HG02981 (cell line): Measurements from ENCODE around the gene PTPRF.
"Not testable (repeated sequence)": the region's sequence is repeated elsewhere in the genome, so short reads cannot be mapped to it uniquely, and the experiment has no call there.

Experiments used
- ATAC-seq: cut with Tn5 transposase; IDR thresholded peaks from one replicate; pipeline ENCODE4 v1.9.1; 2021; ENCODE audit warnings: mild to moderate bottlenecking, moderate library complexity; ENCODE audit not compliant: unreplicated experiment

PTPRF gene

DNA sequence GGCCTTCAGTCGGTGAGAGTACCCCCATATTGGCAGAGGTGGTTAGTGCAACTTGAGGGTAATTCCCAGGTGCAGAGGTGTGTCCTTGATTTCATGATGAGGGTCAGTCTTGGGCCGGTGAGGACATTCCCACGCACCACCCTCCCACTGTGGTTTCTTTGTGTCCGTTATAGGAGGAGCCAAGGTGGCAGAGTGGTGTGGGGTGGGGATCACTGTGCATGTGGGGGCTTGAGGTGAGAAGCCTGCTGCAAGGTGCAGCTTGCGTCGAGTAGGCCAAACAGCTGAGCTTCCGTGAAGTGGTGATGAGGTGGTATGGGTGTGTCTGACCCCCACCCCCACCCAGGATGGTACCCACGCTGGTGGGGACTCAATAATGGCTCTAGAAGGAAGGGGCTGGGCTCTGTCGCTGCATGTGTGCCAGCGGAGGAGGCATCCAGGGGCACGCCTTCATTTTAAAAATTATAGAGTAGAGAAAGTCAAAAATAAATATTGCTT, 6.2 kb downstream of the PTPRF start:
- ATAC-seq, result no peak

DNA sequence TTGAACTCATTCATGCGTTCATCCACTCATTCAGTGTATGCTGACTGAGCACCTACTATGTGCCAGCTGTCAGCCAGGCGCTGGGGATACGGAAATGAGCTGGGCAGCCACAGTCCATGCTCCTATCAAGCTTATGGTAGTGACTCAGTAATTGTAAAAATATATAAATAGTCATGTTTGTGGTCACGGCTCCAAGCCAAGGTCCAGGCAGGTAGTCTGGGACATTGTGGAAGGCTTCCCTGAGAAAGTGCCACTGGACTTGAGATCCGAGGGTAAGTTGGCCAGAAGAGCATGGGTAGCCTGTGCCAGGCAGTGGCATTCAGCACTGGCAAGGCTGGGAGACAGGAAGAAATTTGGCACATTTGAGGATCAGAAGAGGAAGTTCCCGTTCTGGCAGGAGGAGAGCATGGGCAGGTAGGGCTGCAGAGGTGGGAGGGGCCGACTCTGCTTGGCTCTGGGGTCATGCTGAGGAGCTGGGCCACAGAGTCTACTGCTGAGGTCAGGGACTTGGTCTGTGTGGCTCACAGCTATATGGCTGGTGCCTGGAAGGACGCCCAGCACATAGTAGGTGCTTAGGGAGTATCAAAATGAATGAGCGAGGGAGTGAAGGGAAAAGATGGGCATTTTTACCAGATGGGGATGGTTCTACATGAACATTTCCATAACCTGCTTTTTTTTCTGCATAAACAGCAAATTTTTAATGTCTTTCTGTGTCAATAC, 6.9 kb downstream of the PTPRF start:
- ATAC-seq, result no peak

DNA sequence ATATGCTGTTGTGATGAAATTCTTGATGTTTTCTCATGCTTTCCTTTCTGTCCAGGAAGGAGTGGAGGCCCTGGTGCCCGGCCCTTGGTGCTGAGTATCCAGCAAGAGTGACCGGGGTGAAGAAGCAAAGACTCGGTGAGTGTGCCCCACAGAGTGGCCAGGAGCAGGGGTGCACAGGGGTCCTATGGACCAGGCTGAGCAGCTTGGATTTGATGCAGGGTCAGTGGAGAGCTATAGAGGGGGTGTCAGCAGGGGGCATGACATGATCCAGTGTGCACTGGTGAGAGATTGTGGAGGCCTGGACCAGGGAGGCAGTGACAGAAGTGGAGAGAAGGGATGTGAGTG, 7.4 kb downstream of the PTPRF start:
- no peak for ATAC-seq

DNA sequence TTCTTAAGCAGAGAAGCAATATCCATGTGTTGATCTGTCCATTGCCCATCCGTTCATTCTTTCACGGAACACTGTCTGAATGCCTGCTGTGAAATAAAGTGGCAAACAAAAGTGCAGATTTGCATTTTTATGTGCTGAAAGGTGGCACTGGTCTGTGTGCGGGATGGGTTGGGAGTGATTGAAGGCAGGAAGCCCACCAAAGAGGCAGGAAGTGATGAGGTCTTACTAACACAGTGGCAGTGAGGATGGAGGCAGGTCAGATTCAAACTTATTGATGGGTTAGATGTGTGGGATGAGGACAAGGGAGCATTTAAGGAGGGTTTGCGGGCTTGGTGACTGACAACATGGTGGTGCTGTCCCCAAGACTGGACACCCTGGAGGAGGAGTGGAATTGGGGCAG, 8.3 kb downstream of the PTPRF start:
- ATAC-seq, result no peak

DNA sequence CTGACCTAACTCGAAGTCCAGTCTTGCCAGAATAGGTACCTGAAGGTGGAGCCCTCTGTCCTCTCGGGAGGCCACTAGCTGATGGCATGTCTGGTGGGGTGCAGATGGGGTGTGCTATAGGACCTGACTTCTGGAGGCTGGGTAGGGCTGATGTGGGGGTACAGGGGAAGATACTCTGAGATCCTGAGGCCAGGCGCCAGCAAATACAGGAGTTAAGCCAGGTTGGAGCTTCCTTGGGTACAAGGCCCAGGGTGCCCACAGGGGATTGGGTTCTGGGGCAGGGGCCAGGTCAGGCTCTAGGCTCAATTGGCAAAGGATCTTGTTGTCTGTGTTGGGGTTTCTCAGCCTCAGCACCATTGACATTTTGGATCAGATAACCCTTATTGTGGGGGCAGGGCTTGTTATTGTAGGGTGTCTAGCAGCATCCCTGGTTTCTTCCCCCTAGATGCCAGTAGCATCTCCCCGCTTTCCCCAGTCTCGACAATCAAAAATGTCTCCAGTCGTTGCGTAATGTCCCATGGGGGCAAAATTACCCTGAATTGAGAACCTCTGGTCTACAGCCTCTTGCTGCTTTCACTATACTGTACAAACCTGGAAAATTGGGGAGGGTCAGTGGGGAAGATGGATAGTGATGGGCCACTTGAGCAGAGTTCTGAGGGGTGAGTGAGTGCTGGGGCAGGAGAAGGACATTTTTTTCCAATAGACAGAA, 9.2 kb downstream of the PTPRF start:
- no peak for ATAC-seq

DNA sequence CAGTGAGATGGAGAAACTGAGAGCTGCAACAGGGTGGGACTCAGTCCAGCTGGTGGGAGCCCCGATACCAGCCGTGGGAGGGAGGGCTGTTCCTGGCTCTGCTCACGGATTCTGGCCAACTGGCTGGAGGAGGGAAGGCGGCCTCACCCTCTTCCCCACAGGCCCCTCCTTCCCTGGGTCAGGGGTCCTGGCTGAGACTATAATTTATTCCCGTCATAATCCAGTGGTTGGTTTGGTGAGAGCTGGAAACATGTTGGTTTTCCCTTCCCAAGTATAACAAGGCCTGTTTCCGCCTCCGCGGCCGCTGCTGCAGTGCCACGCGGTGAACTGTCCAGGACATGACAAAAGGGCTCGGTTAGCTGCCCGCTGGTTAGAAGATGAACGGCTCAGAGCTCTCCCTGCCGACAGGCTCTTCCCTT, 10.0 kb downstream of the PTPRF start:
- no peak for ATAC-seq

DNA sequence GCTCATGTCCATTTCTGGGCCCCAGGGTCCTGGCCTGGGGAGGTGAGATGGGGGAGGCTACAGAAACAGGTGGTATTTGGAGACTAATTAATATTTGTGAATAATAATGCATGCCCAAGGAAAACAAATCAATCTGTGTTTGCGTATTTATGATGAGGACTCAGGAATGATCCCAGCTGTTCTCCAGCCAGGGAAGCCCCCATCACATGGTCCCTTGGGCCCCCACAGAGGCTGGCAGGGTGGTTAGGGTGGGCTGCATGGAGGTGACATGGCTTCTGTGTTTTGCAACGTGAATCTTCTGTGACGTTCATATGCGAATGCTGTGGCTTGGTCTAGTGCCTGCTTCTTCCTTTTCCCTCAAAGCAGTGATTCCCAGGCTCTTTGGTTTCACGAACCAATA, 10.5 kb downstream of the PTPRF start:
- ATAC-seq, result no peak

DNA sequence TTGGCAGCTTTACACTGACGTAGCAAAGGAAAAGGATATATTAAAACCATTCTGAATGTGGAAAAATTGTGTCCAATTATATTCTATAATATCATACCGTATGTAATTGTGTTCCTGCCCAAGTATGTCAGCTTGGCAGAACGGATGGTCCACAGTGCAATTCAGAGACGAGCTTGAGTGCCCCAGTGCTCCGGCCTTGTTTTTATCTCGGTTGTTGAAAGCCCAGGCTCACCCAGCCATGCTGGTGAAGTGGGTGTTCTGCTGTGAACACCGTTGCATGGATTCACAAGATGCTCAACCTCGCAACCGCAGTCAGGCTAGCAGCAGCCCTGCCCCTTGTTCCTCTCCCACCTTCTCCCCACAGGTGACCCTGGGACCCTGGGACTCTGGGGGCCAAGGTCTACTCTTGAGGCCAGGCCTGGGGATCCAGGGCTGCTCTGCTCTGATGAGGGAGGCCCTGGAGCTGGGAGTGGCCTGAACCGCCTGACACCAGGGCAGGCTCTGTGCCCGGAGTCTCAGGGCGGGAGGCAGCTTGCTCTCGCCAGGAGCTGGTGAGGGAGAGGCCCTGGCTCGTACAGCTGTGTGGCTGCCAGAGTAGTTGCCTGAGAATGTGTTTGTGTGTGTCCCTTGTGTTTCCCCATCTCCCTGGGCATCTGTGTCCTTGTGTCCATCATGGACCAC, 11.2 kb downstream of the PTPRF start:
- no peak for ATAC-seq

DNA sequence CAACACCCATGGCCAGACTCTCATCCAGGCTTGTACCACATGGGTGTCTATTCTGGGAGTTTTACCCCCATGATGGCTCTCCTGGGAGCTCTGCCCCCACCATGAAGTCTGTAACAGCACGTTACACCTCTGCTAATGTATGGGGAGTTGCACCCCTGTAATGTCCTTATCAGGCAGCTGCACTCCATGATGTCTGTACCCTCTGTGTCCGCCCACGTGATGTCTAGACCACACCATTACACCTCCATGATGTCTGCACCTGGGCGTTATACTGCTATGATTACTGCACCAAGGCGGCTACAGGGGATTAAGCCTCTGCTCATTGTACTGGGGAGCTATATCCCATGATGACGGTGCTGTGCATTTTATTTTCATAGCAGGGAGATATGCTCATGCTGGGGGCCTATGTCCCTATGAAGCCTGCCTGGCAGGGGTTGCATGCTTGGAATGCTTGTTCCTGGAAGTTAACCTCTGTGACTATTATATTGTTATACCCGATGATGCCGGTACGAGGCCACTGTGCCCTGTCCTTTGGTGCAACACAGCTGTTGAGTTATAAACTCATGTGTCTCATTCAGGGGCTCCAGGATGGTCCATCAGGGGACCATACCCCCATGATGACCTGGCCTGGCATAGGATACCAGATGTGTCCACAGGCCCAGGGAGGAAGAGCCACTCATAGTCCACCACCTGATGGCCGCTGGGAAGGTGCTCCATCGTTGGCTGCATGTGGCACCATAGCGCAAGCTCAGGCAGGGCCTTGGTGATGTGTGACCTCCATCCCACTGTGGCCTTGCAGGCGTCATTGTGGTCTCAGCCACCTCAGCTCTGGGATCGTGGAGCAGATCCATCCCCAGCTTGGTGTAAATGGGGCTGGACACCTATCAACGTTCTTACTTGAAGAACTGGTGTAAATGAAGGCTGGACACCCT, 12.1 kb downstream of the PTPRF start:
- ATAC-seq, result no peak

DNA sequence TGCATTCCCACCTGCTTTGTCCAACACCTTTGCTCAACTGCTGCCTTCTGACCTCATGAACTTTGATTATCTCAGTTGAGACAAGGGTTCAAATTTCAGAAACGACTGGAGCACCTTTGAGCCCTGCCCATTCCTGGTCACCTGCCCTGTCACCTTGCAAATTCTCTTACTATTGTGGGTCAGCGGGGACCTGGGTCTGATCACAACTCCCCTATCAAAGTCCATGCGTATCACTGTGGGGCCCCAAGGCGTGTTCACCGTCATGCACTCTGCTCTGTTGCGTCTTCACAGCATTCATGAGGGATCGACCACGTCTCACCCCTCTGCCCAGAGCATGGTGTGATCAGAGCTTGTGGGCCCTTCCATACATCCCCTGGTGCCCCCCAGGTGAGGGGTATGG, 12.9 kb downstream of the PTPRF start:
- no peak for ATAC-seq

DNA sequence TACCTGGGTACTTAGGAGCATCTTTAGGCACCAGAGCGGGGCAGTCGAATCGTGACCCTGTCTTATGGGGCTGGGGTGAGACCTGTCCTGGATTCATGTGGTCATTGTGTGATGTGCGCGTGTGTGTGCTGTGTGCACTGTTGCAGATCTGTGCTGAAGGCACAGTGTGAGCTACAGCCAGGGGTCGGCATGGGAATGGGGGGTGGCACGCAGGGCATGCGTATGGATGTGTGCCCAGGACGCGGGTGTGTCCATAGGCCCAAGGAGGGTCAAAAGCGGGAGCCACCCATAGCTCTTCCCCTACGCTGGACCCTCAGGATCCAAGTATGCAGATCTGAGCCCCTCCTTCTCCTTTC, 14.6 kb downstream of the PTPRF start:
- ATAC-seq, result no peak

DNA sequence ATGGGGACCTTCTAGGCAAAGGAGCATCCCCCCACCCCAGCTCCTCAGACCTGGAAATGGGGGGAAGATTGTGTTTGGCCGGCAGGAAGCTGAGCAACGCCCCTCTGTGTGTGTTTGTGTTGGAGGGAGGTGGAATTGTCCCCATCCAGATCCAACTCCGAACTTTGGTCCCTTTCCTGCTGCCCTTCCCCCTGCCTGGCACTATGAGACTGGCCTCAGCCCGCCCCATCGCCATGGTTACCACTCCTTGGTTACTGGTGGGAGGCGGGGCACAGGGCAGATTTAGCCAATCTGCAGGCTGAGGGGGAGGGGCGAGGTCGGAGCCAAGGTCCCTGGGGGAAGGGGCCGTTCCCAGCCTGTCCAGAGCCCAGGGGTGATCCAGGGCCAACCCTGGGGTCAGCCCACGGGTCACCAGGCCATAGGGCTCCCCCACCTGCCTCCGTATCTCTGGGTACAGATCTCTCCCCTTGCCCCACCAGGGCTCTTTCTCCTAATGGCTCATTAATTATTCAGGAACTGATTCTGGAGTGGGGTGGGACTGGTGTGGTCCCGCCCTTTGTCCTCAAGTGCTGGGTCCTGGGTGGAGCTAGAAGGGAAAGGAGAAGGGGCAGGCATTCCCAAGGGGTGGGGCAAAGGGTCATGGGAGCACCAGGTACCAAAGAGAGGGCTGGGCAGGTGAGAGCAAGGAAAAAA, 15.2 kb downstream of the PTPRF start:
- no peak for ATAC-seq

DNA sequence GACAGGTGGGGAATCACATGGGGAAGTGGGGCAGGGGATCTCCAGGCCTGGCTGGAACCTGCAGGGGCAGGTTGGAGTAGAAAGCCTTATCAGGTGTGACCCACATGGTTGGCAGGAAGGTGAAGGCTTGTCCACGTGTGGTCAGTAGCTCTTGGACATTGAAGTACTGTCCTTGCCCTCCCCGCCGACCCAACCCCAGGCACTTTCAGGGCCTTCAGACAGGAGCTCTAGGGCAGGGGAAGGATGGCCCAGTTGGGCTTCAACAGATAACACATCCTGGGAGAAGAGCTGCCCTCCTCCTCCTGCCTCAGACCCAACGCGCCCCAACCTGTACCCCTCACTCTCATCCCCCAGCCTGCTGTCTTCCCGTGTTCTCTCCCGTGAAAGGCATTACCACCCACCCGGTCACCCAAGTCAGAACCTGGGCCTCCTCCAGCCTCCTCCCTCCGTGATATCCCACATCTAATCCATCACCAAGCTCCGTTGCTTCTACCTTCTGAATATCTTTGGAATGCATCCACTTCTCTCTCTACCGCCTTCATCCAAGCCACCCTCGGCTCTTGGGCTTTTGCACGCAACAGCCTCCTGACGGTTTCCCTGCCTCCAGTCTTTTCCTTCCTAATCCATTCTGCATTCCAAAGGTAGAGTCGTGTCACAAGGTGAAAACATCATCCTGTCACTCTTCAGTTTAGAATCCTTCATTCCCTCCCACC, 15.9 kb downstream of the PTPRF start:
- ATAC-seq, result no peak

DNA sequence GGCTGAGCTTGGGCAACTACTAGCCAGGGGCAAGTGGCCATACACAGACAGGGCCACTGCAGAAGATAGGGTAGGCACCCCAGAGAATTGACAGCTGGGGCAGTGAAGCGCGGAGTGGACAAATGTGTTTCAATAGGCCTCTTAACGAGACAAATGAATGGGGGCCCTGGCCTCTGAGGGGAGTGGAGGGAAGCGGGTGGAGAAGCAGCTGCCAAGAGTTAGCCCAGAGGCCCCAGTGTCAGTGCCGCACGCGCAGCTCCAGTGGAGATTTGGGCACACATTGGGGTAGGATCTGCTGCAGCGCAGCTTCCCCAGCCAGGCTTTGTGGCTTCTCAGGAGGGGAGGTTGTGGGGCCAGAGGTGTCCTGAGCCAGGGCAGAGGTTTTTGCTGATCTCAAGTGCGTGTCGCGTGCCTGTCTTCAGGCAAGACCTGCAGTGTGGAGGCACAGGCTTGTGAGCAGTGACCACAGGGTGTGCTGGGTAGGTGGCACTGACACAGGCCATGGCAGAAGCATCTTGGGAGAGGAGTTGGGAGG, 16.9 kb downstream of the PTPRF start:
- ATAC-seq, result no peak

DNA sequence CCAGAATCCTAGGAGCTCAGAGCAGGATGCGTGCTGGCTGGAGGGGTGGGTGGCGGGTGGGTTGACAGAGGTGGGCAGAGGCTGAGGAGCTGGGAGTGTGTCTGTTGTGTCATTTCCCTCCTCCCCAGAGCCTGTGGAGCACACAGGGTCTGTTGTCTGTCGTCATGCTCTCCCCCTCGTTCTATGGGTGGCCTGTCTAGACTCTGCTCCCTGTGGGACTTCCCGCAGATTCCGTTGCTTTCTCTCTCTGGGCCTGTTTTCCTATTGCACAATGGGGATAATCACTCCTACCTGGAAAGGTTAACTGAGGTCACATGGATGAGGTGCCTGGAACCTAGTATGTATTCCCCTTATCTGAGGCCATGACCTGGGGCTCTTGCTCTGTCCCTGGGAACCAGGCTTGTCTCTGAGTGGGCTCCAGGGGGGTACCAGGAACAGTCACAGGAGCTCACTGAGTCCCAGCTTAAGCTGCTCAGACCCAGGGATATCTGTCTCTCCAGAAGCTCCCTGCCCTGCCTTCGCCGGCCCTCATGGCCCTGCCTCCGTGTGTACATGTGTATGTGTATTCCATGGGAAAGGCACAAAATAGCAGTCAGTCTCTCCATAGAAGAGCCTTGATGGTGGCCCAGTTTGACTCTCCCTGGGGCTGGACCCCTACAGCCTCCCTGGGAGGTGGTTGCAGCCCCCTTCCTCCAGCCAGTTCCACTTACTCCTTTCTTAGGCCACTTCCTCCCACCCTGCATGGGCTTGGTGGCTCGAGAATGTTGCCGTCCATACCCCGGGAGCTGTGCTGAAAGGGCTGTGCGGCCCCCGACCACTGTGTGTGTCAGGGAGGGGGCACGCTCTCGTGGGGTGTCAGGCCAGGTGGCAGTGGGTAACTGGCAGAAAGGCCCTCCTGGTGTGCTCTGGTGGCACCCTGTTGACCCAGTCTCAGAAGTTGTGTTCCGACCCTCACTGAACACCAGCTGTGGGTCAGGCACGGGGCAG, 17.9 kb downstream of the PTPRF start:
- no peak for ATAC-seq

DNA sequence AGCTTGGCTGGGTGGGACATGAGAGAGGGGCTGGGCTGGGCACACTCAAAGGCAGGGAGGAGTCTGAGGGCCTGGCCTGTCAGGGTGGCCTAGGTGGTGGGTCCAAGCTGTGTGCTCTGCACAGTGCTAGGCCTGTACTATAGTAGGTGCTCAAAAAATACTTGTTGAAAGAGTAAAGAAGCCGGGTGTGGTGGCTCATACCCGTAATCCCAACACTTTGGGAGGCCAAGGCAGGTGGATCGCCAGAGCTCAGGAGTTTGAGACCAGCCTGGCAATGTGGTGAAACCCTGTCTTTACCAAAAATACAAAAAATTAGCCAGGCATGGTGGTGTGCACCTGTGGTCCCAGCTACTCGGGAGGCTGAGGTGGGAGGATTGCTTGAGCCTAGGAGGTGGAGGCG, 18.7 kb downstream of the PTPRF start:
- not testable (repeated sequence) for ATAC-seq

DNA sequence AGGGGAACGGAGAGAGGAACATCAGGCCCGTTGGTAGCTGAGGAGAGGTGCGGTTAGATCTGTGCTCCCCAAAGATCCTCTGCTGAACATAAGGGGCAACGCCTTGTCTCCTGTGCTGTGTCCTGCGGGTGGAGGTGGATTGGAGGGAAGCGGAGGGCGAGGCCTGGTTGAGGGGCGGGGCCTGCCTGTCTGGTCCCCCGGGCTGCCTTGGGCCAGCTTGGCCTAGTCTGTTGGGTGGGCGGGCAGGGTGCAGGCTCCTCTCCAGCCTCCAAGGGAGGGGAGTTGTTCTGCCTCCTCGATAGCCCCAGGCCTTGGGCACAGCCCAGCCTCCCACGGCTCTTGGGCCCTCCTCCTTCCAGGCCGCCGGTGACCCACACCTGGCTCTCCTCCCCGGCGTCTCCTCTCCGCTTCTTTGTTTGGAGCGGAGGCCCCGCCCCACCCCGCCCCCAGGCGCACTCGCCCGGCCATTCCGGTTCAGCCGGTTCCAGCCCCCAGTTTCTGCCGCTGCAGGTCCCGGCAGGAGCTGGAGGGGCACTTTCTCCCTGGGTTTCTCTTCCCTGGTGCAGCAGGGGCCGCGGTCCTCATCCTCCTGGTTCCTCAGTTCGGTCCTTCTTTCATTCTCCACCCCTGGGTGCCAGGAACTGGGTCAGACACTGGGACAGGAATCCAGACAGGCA, 19.4 kb downstream of the PTPRF start:
- ATAC-seq, result no peak
